ENCODE data around the gene P2RY6. TPM values are rescaled to one million over a fixed set of nuclear protein-coding genes. Genes with fewer than 3 reads are reported as not detected.

P2RY6 gene
- total RNA-seq, 1 donor from 2014 or later: 0.74 TPM

GRCh38 chr11:73346186-73346935, 74.2 kb downstream of the P2RY6 start:
- TF ChIP-seq CTCF (IDR thresholded peaks at IDR 0.05; ENCODE audit: unreplicated experiment): no peak
- H3K27ac Mint-ChIP-seq (ENCODE audit: unreplicated experiment): peak overlapping the region; percentile 52
- no peaks in the 10 kb centered on the region for H3K9me3 Mint-ChIP-seq (ENCODE audit: unreplicated experiment)
- H3K36me3 Mint-ChIP-seq (ENCODE audit: low read depth, unreplicated experiment): peaks cover 20% of the 10 kb centered on the region
- peaks cover 19% of the 10 kb centered on the region for H3K4me1 Mint-ChIP-seq (ENCODE audit: unreplicated experiment)
- no peak for DNase-seq (ENCODE audit: low spot score)
- H3K4me3 Mint-ChIP-seq (ENCODE audit: unreplicated experiment): no peak overlapping the region
- H3K27me3 Mint-ChIP-seq (ENCODE audit: unreplicated experiment): peaks cover 19% of the 10 kb centered on the region

- Mint-ChIP-seq H3K9me3 (ENCODE audit: unreplicated experiment) (no peaks in the 10 kb centered on the region), H3K4me3 (ENCODE audit: unreplicated experiment) (peak overlapping the region; percentile 13), H3K4me1 (ENCODE audit: unreplicated experiment) (peaks cover 16% of the 10 kb centered on the region), H3K27ac (ENCODE audit: unreplicated experiment) (peak overlapping the region; percentile 25), H3K27me3 (ENCODE audit: unreplicated experiment) (peaks cover 13% of the 10 kb centered on the region), H3K36me3 (ENCODE audit: low read depth, unreplicated experiment) (peaks cover 16% of the 10 kb centered on the region)
- DNase-seq (ENCODE audit: low spot score): no peak
- TF ChIP-seq CTCF (IDR thresholded peaks at IDR 0.05; ENCODE audit: unreplicated experiment): no peak
These were observed 74.9 kb downstream of the P2RY6 start for GRCh38 chr11:73347067-73347466.

Other genes starting within 250 kb of the P2RY6 start
- 45.3 TPM for gene FCHSD2, start 130.0 kb upstream of the P2RY6 start, total RNA-seq (ENCODE audit: unreplicated experiment)
- 0.10 TPM for gene P2RY2, start 54.1 kb upstream of the P2RY6 start, total RNA-seq (ENCODE audit: unreplicated experiment)
- 93.3 TPM for gene ARHGEF17, start 35.9 kb downstream of the P2RY6 start, total RNA-seq (ENCODE audit: unreplicated experiment)
- gene RELT, start 104.1 kb downstream of the P2RY6 start, total RNA-seq (ENCODE audit: unreplicated experiment): 15.2 TPM